ENCODE results near the gene ZSWIM5.
A peak's percentile ranks its signal among the peaks of the same experiment; 100 is the strongest.

Gene ZSWIM5

DNA sequence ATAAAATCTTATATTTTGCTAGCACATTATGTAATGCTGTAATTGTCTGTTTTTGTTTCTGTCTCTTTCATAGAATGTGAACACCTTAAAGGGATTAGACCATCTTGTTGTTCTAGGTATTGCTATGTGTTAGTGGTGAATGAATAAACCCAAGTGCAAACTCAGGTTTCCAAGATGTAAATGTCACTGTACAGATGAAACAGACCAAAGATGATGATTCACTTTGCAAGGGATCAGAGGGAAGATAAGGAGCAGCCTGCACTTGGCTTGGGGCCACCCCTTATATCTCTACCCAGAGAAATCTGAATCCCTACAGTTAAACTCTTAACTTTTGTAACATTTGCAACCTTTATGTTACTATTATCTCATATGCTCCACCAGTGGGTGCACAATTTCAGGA is 168.9 kb downstream of the ZSWIM5 start:
- FAIRE-seq (no peak), DNase-seq (ENCODE audit: insufficient read length, low spot score) (no peak)

DNA sequence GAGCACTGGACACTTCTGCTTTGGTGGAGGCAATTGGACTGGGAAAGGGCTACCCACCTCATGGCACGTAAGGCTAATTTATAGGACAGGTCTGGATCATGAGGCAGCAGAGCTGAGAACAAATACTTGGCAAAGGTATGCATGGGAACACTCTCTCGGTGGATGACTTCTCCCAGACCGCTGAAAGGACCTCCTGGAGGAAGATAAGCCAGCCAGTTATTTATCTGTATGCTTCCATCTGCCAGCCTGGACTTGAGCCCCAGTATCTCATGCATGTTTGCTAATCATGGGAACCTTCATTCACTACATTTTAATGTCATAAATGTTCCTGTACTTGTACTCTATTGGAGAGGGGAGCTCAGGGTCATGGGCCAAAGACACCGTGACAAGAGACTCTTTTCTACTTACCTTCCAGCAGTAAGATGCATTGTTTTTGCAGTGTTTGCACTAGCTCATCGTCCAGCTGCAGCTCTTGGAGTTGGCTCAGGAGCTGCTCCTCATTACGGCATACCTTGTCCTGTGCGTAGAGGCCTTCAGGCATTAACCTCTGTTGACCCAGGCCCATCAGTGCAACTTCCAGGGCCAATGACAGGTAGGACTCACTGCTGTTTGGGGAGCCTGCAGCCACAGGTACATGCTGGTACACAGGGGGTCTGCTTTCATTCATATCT is 170.6 kb downstream of the ZSWIM5 start:
- DNase-seq (ENCODE audit: insufficient read length, low spot score): no peak

GRCh38 chr1:45033356-45033755 is 173.0 kb downstream of the ZSWIM5 start:
- no peak for DNase-seq (ENCODE audit: insufficient read length, low spot score)
- FAIRE-seq: no peak

More for the DNA sequence above, 170.6 kb downstream of the ZSWIM5 start:
- no peak for FAIRE-seq

GRCh38 chr1:45032837-45033236 is 173.6 kb downstream of the ZSWIM5 start:
- DNase-seq (ENCODE audit: insufficient read length, low spot score): no peak

GRCh38 chr1:45026446-45026845 is 180.0 kb downstream of the ZSWIM5 start:
- no peak for FAIRE-seq
- DNase-seq (ENCODE audit: insufficient read length, low spot score): no peak

More at GRCh38 chr1:45032837-45033236, 173.6 kb downstream of the ZSWIM5 start:
- FAIRE-seq: no peak

DNA sequence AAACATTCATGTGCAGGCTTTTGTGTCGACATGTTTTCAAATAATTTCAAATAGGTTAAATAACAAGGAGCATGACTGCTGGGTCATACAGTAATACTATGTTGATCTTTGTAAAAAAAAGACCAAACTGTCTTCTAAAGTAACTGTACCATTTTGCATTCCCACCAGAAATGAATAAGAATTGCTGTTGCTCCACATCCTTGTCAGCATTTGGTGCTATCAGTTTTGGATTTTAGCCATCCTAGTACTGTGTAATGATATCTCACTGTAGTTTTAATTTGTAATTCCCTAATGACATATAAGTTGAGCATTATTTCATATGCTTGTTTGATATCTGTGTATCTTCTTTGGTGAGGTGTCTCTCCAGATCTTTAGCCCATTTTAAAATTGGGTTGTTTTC is 182.7 kb downstream of the ZSWIM5 start:
- FAIRE-seq: no peak
- DNase-seq (ENCODE audit: insufficient read length, low spot score): no peak

DNA sequence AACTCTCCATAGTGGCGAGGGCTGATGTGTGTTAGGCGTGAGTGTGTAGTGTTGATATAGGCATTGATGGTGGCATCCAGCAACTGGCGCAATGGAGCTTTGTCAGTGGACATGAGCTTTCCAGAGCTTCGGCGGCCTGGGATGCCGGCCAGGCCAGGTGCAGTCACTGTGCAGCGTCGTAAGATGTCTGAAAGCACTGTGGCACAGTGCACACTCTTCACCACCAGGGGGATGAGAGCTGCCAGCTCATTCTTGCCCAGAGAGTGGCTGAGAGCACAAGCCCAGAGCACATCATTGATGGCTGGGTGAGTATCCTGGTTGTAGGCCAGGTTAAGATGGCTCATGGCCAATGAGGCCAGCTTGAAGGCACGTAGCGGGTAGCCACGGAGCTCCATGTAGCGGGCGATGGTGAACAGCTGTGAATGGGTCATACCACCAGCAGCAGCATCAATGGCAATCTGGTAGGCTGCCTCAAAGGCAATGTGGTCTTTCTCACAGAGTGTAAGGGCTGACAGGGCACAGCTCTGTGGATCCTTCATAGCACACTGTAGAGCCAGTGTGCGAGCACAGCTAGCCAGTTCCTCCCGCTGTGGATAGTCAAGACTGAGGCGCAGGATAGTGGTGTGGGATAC is 187.7 kb downstream of the ZSWIM5 start:
- FAIRE-seq: peak; percentile 75
- no peak for DNase-seq (ENCODE audit: insufficient read length, low spot score)

DNA sequence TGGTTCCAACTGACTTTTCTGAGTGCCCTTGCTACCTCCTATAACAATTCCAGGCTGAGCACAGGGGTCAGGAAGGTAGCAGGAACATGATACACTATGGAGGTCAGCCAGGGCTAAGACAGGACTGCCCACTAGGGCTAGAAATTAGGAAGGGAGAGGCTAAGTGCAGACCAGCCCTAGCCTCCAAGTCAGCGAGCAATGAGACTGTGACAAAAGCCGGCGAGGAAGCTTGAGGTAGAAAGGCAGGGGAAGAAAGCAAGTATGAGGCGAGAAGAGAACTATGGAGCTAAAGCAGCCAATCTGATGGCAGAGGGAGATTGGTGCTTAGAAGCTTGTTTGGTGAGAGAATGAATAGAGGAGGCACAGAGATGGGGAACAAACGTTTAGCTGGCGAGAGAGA is 189.6 kb downstream of the ZSWIM5 start:
- DNase-seq (ENCODE audit: insufficient read length, low spot score) (no peak), FAIRE-seq (no peak)

- FAIRE-seq (no peak), DNase-seq (ENCODE audit: insufficient read length, low spot score) (no peak)
Observed at GRCh38 chr1:45016090-45016697, 190.2 kb downstream of the ZSWIM5 start.

- no peak for FAIRE-seq
- no peak for DNase-seq (ENCODE audit: insufficient read length, low spot score)
Observed at GRCh38 chr1:45015683-45016082, 190.7 kb downstream of the ZSWIM5 start.

- DNase-seq (ENCODE audit: insufficient read length, low spot score): peak; percentile 69
- no peak for FAIRE-seq
Observed at GRCh38 chr1:45014321-45015028, 191.9 kb downstream of the ZSWIM5 start.

- DNase-seq (ENCODE audit: insufficient read length, low spot score): no peak
- FAIRE-seq: no peak
Observed at GRCh38 chr1:45013551-45014209, 192.7 kb downstream of the ZSWIM5 start.

- FAIRE-seq: no peak
Observed at GRCh38 chr1:45012639-45013278, 193.6 kb downstream of the ZSWIM5 start.

DNA sequence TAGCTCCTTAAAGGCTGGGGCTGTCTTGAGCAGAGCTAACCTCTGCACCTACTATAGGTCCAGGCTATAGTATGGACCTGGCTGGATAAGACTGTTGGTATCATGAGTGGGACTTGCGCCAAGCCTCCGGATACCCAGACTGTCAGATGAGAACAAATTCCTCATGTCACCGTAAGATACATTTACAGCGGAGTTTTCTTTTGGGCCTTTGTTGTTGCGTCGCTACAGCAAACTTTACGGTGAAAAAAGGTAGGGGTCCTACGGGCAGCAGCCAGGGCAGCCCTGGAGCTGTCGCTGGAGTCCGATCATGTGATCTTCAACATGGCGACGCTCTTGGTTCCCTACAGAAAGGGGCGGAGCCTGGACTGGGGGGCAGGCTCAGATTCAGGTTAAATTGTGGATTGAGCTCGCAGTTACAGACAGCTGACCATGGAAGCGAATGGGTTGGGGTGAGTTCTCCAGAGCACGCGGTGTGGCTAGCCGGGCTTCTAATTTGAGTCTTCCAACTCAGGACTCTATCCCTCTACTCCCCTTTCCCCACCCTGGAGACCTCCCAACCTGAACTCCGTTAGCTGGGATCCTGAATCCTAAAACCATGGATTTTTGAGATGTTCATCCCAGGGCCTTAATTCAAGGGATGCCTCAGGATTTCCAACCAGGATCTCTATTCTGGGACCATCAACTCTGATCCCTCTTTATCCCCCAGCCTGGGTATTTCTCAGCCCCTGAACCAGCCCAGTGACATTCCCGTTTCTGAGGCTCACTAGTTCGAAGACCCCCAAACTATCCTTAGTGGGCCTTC is 194.4 kb downstream of the ZSWIM5 start, which contains the start of gene UROD:
Gene UROD, plus strand, starts transcription at position 418 of the 802 bp plus-strand sequence. Its CDS starts 12 bp downstream, at position 430.
- FAIRE-seq (no peak), DNase-seq (ENCODE audit: insufficient read length, low spot score) (peak; percentile 94)

More at GRCh38 chr1:45012639-45013278, 193.6 kb downstream of the ZSWIM5 start:
- peak; percentile 37 for DNase-seq (ENCODE audit: insufficient read length, low spot score)

- DNase-seq (ENCODE audit: insufficient read length, low spot score) (peak; percentile 80), FAIRE-seq (peak; percentile 83)
Observed at GRCh38 chr1:45010855-45011811, 195.3 kb downstream of the ZSWIM5 start, which contains the start of gene HECTD3. Gene HECTD3 (minus strand): TSS chr1:45011324. CDS start chr1:45011257, 67 bp downstream.

- FAIRE-seq (no peak), DNase-seq (ENCODE audit: insufficient read length, low spot score) (no peak)
Observed at GRCh38 chr1:45009956-45010854, 196.2 kb downstream of the ZSWIM5 start.

DNA sequence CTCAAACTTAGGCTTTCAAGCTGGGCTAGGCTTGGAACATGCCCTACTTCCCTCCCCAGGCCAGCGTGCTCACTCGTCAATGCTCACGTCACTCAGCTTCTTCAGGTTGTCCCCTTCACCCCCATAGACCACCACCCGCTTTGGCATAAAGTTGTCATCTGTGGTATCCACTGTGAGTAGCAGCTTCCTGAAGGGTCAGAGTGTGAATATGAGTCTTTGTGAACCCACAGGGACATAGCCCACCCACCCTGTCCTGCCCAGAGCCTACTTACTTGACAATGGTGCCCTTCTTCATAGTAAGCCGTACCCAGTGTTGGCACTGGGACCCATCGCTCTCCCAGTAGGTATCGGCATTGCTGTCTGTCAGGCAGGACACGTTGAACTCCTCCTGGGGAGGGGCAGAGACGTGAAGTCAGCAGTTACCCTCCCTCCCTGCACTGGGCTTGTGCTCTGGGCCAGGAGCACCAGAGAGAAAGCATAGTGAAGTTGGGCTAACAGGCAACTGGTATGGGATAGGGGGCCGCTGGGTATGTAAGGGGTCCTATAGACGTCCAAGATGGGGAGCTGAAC is 197.0 kb downstream of the ZSWIM5 start:
- FAIRE-seq (no peak), DNase-seq (ENCODE audit: insufficient read length, low spot score) (no peak)

Measured in HTR-8/SVneo (cell line).